ENCODE results near the gene LBH.

- TF ChIP-seq CTCF (IDR thresholded peaks at IDR 0.05) (no peak), POLR2A (IDR thresholded peaks at IDR 0.05) (no peak), EP300 (IDR thresholded peaks at IDR 0.05) (no peak), POLR2AphosphoS5 (IDR thresholded peaks at IDR 0.05) (no peak)
Observed at GRCh38 chr2:30249354-30249753, 18.0 kb downstream of the LBH start.

All from gastroesophageal sphincter (tissue), 3 donors.